B cell (primary cell): ENCODE measurements around the gene CRYBA4.

ENCODE experiments used
- CTCF ChIP-seq: fragments of 200-600 bp; IDR thresholded peaks from one replicate; pipeline ENCODE4 v1.8.0; 2022; ENCODE audit warnings: antibody characterized with exemption, mild to moderate bottlenecking
- EZH2 ChIP-seq: IDR thresholded peaks from 2 replicates; pipeline ENCODE4 v1.6.1; 2012; ENCODE audit warnings: borderline replicate concordance, low read depth, mild to moderate bottlenecking, moderate library complexity, low read length; ENCODE audit not compliant: insufficient read depth, poor library complexity, severe bottlenecking

DNA sequence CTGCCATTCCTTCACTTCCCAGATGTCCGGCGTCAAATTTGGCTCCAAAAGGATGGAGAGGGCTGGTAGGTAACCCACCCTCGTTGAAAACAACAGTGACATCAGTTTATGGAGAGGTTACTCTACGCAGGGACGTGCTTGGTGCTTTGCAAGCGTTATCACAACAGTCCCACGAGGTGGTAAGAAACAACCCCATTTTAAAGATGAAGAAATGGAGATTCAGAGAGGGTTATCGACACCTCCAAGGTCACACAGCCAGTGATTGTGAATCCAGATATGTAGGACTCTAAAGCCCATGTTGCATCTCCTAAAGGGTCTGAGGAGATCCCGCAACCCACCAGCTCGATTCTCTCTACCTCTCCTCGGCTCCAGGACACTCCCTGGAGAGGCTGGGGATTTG lies 36.4 kb downstream of the CRYBA4 start:
- TF ChIP-seq CTCF (no peak), EZH2 (no peak)
